CD4-positive, alpha-beta T cell (primary cell): ENCODE measurements around the gene FAM170B. TPM values are rescaled to one million over a fixed set of nuclear protein-coding genes. Genes with fewer than 3 reads are reported as not detected.

Experiments used
- ATAC-seq: fragments of 200-7000 bp; cut with Tn5 transposase; one replicate; pipeline ENCODE4 v1.10.0; 2022; ENCODE audit warnings: mild to moderate bottlenecking; ENCODE audit not compliant: poor library complexity
- CTCF ChIA-PET: fragments of 350-600 bp; sonication (Branson Sonifier 250); formaldehyde crosslinking; loops from one replicate; lab custom pipeline; 2021; ENCODE audit warnings: antibody characterized with exemption, inconsistent platforms; lab: Charles Lee
- POLR2A ChIA-PET: fragments of 350-600 bp; sonication (Branson Sonifier 250); formaldehyde crosslinking; loops from one replicate; lab custom pipeline; 2021; ENCODE audit warnings: antibody characterized with exemption, inconsistent platforms; lab: Charles Lee
- DNase-seq, 14 experiments: peaks; one replicate each; pipeline ENCODE4 v3.0.0-alpha.2; 2013 to 2020; ENCODE audit warnings: mixed read lengths in 2 of 14
- H3K27ac ChIP-seq, 2 donors: one replicate each; pipeline versions ENCODE4 v1.5.1 to v1.7.0; 2013; ENCODE audit warnings: low read length in 2 of 2, low read depth in 1 of 2, mild to moderate bottlenecking in 1 of 2
- H3K27me3 ChIP-seq, 2 experiments: 1 replicate in 1 of 2; 2 replicates in 1 of 2; pipeline versions ENCODE4 v1.6.1 to v1.7.0; 2013; ENCODE audit warnings: low read length in 2 of 2, control low read depth in 1 of 2, mild to moderate bottlenecking in 1 of 2, moderate library complexity in 1 of 2; ENCODE audit not compliant: insufficient read depth in 2 of 2, control insufficient read depth in 1 of 2
- H3K36me3 ChIP-seq: one replicate; pipeline ENCODE4 v1.6.1; 2013; ENCODE audit warnings: low read length, control low read depth; ENCODE audit not compliant: insufficient read depth
- H3K4me1 ChIP-seq: one replicate; pipeline ENCODE4 v1.6.1; 2013; ENCODE audit warnings: low read length, control low read depth; ENCODE audit not compliant: insufficient read depth
- H3K4me3 ChIP-seq: one replicate; pipeline ENCODE4 v1.5.1; 2013; ENCODE audit warnings: mild to moderate bottlenecking, low read length, moderate library complexity
- H3K9me3 ChIP-seq, 2 experiments: 1 replicate in 1 of 2; 2 replicates in 1 of 2; pipeline versions ENCODE4 v1.6.1 to v1.7.0; 2013; ENCODE audit warnings: low read length in 2 of 2, mild to moderate bottlenecking in 2 of 2, control low read depth in 1 of 2, moderate library complexity in 1 of 2; ENCODE audit not compliant: control insufficient read depth in 1 of 2, insufficient read depth in 1 of 2
- H3K27ac Mint-ChIP-seq: one replicate; pipeline ENCODE4 v1.8.0; 2020; ENCODE audit warnings: mixed read lengths
- H3K27me3 Mint-ChIP-seq: one replicate; pipeline ENCODE4 v1.8.0; 2021; ENCODE audit warnings: mixed read lengths
- H3K36me3 Mint-ChIP-seq: one replicate; pipeline ENCODE4 v1.8.0; 2021; ENCODE audit warnings: low read depth, mixed read lengths
- H3K4me1 Mint-ChIP-seq: one replicate; pipeline ENCODE4 v1.8.0; 2021; ENCODE audit warnings: low read depth, mixed read lengths
- H3K4me3 Mint-ChIP-seq: one replicate; pipeline ENCODE4 v1.8.0; 2020; ENCODE audit warnings: mild to moderate bottlenecking, mixed read lengths
- H3K9me3 Mint-ChIP-seq: one replicate; pipeline ENCODE4 v1.8.0; 2020; ENCODE audit warnings: mixed read lengths
- intact Hi-C, 2 experiments: fragments of 100-400 bp; cut with DNase I in 1 of 2; cut with micrococcal nuclease in 1 of 2; formaldehyde crosslinking; loops; one replicate each; pipeline versions ENCODE4 v1.15.1 to v1.9.0; 2023 to 2025; cut with DNase I, micrococcal nuclease
- total RNA-seq, 174 experiments: library from RNA in 2 of 174; stranded (reverse) in 2 of 174; gene quantifications; one replicate each; pipeline ENCODE4 v1.2.3 and lab custom pipeline; 2021 to 2026
- TF ChIP-seq, protein P1 (sequence below): fragments of 200-600 bp; IDR thresholded peaks from one replicate; pipeline ENCODE4 v1.8.0; 2022; ENCODE audit warnings: antibody characterized with exemption, mild to moderate bottlenecking

Gene FAM170B
- total RNA-seq, 2 experiments from 2014 or later: not detected

DNA sequence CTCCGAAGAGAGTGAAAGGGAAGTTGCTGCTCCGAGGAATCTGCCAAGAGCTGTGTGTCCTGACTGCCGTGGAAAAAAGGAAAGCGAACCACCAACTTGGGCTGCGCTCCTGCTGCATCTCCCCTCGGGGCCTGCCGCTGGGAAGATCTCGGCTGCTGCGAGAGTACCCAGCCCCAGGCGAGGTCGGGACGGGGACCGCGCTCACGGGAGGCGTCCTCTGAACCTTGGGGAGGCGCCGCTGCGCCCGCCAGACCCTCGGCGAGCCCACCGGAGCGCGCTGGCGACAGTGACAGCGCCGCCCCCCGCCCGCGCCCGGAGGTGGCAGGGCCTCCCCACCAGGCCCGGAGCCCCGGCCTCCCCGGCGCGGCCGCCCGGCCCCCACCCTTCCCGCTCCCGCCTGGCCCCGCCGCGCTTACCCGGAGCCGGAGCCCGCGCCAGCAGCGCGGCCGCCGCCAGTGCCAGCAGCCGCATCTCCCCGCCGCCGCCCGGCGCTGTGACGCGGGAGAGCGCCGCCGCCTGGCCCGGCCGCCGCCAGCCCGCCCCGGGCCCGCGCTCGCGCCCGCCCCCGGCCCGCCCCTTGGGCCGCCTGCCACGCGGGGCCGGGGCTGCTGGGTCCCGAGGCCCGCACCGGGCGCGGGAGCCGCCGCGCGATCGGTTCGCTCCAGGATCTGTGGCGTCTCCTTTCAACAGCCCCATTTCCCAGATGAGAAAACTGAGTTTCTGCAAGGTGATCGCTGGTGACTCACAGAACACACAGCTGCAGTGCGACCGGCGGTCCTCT is 18.6 kb downstream of the FAM170B start, which contains the start of gene VSTM4:
VSTM4 (minus strand) TSS at position 508 of the 781 bp plus-strand sequence; CDS start at position 471, 37 bp downstream.
- ChIA-PET POLR2A (no interaction called here), CTCF (no interaction called here)
- Mint-ChIP-seq H3K9me3 (no peaks in the 10 kb centered on the region), H3K36me3 (no peaks in the 10 kb centered on the region), H3K4me1 (no peaks in the 10 kb centered on the region), H3K27ac (no peak within 1 kb of the TSS), H3K4me3 (peak within 1 kb of the TSS; percentile 25), H3K27me3 (peaks cover 44% of the 10 kb centered on the region)
- ATAC-seq: no peak
- H3K36me3 ChIP-seq: no peaks in the 10 kb centered on the region
- DNase-seq: peak in 1 of 14 experiments; percentile 20
- no peak within 1 kb of the TSS for H3K27ac ChIP-seq
- H3K9me3 ChIP-seq: peaks cover 0 to 4% of the 10 kb centered on the region in 2 experiments
- intact Hi-C loops: no loop called here
- TF ChIP-seq, protein P1, sequence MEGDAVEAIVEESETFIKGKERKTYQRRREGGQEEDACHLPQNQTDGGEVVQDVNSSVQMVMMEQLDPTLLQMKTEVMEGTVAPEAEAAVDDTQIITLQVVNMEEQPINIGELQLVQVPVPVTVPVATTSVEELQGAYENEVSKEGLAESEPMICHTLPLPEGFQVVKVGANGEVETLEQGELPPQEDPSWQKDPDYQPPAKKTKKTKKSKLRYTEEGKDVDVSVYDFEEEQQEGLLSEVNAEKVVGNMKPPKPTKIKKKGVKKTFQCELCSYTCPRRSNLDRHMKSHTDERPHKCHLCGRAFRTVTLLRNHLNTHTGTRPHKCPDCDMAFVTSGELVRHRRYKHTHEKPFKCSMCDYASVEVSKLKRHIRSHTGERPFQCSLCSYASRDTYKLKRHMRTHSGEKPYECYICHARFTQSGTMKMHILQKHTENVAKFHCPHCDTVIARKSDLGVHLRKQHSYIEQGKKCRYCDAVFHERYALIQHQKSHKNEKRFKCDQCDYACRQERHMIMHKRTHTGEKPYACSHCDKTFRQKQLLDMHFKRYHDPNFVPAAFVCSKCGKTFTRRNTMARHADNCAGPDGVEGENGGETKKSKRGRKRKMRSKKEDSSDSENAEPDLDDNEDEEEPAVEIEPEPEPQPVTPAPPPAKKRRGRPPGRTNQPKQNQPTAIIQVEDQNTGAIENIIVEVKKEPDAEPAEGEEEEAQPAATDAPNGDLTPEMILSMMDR: no peak
- H3K27me3 ChIP-seq: peaks cover 8 to 22% of the 10 kb centered on the region in 2 experiments
- H3K4me1 ChIP-seq: no peaks in the 10 kb centered on the region
- H3K4me3 ChIP-seq: no peak within 1 kb of the TSS

DNA sequence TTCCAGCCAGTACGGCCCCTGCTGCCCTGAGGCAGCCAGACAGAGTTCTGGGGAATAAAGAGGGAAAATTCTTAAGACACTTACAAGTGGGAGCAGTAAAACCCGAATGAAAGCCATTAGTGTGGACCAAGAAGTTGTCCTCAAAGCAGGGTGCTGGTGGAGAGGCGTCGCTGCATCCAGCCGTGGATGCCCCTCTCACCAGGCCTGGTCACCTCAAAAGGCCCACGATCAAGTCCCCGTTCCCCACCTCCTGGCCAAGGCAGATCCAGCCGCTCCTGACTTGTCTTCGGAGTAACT is 19.2 kb downstream of the FAM170B start:
- Histone ChIP-seq H3K4me1 (no peaks in the 10 kb centered on the region), H3K27ac (no peak overlapping the region), H3K9me3 (peaks cover 0 to 8% of the 10 kb centered on the region in 2 experiments), H3K36me3 (no peaks in the 10 kb centered on the region), H3K27me3 (peaks cover 8 to 24% of the 10 kb centered on the region in 2 experiments), H3K4me3 (no peak overlapping the region)
- H3K27ac Mint-ChIP-seq: no peak overlapping the region
- no peaks in the 10 kb centered on the region for H3K36me3 Mint-ChIP-seq
- peaks cover 44% of the 10 kb centered on the region for H3K27me3 Mint-ChIP-seq
- no peaks in the 10 kb centered on the region for H3K9me3 Mint-ChIP-seq
- CTCF ChIA-PET: no interaction called here
- H3K4me1 Mint-ChIP-seq: no peaks in the 10 kb centered on the region
- POLR2A ChIA-PET: no interaction called here
- ATAC-seq: no peak
- TF ChIP-seq, protein P1: no peak
- DNase-seq: no peak
- intact Hi-C loops: no loop called here
- H3K4me3 Mint-ChIP-seq: no peak overlapping the region

DNA sequence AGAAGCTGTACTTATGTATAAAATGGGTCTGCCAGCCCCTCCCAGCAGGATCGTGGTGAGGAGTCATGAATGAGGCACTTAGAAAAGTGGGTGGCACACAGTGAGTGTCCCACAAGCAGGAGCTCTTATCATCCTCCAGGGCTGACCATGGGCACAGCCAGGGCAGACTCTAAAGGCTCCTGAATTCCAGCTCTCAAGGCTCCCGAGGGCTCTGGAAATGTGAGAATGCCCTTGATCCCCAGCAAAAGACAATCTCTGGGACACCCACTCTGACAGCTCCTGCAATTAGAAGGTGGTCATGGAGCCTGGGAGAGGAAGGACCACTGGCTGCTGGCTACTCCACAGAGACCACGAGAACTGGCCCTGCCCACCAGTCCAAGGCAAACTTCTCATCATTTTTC is 20.1 kb downstream of the FAM170B start:
- peaks cover 8 to 24% of the 10 kb centered on the region in 2 experiments for H3K27me3 ChIP-seq
- H3K4me1 Mint-ChIP-seq: no peaks in the 10 kb centered on the region
- H3K36me3 Mint-ChIP-seq: no peaks in the 10 kb centered on the region
- H3K4me1 ChIP-seq: no peaks in the 10 kb centered on the region
- H3K27ac Mint-ChIP-seq: no peak overlapping the region
- TF ChIP-seq, protein P1: no peak
- intact Hi-C loops: no loop called here
- CTCF ChIA-PET: no interaction called here
- no peaks in the 10 kb centered on the region for H3K9me3 Mint-ChIP-seq
- ATAC-seq (no peak), DNase-seq (no peak)
- no peaks in the 10 kb centered on the region for H3K36me3 ChIP-seq
- no peak overlapping the region for H3K4me3 ChIP-seq
- H3K4me3 Mint-ChIP-seq: no peak overlapping the region
- H3K27me3 Mint-ChIP-seq: peaks cover 44% of the 10 kb centered on the region
- POLR2A ChIA-PET: no interaction called here
- peaks cover 0 to 8% of the 10 kb centered on the region in 2 experiments for H3K9me3 ChIP-seq
- H3K27ac ChIP-seq: no peak overlapping the region
